NB4 (cell line): ENCODE data around the gene KLF6.

Experiments used
- CTCF ChIP-seq: IDR thresholded peaks from one replicate; pipeline ENCODE4 v1.5.1; 2012; ENCODE audit warnings: low read depth, low read length
- POLR2A ChIP-seq: IDR thresholded peaks from 2 replicates; pipeline ENCODE4 v1.6.1; 2011; ENCODE audit warnings: mild to moderate bottlenecking; ENCODE audit not compliant: insufficient read length; ENCODE audit errors: extremely low read depth

GRCh38 chr10:3777981-3778691 lies 6.9 kb downstream of the KLF6 start:
- TF ChIP-seq CTCF: no peak
- TF ChIP-seq POLR2A: no peak
